ENCODE data around the gene GFY. TPM values are rescaled to one million over a fixed set of nuclear protein-coding genes. Genes with fewer than 3 reads are reported as not detected.
"Not testable (repeated sequence)": the region's sequence is repeated elsewhere in the genome, so short reads cannot be mapped to it uniquely, and the experiment has no call there.

GFY gene
- total RNA-seq, 4 donors from 2014 or later, result not detected

DNA sequence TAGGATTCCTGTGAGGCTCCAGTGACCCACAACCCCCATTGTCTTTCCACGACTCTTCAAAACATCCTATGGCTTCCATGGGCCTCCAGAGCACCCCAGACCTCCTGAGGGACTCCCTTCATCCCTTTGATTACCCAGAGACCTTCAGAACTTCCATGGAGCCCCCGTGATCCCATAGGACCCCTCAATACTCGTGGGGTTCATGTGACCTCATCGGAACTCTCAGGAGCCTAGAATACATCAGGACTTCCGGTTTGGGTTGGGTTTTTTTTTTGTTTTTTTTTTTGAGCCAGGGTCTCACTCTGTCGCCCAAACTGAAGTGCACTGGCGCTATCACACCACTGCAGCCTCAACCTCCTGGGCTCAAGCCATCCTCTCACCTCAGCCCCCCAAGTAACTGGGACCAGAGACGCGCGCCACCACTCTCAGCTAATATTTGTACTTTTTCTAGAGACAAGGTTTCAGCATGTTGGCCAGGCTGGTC lies 28.6 kb downstream of the GFY start:
- peak overlapping the region in 2 of 3 donors; percentile 11 to 55 for H3K4me3 ChIP-seq (replicated peaks in 1 of 3)
- H3K27ac ChIP-seq, result peak overlapping the region; percentile 82 to 97 (median 91)
- no peaks in the 10 kb centered on the region for H3K27me3 ChIP-seq
- peaks cover 5 to 13% of the 10 kb centered on the region in 2 donors for H3K4me1 ChIP-seq
- TF ChIP-seq POLR2A (IDR thresholded peaks at IDR 0.05), result no peak
- TF ChIP-seq, protein P1, sequence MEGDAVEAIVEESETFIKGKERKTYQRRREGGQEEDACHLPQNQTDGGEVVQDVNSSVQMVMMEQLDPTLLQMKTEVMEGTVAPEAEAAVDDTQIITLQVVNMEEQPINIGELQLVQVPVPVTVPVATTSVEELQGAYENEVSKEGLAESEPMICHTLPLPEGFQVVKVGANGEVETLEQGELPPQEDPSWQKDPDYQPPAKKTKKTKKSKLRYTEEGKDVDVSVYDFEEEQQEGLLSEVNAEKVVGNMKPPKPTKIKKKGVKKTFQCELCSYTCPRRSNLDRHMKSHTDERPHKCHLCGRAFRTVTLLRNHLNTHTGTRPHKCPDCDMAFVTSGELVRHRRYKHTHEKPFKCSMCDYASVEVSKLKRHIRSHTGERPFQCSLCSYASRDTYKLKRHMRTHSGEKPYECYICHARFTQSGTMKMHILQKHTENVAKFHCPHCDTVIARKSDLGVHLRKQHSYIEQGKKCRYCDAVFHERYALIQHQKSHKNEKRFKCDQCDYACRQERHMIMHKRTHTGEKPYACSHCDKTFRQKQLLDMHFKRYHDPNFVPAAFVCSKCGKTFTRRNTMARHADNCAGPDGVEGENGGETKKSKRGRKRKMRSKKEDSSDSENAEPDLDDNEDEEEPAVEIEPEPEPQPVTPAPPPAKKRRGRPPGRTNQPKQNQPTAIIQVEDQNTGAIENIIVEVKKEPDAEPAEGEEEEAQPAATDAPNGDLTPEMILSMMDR (IDR thresholded peaks at IDR 0.05), result no peak
- peaks cover 0 to 5% of the 10 kb centered on the region in 2 donors for H3K36me3 ChIP-seq
- no peak for DNase-seq
- H3K9me3 ChIP-seq, result no peaks in the 10 kb centered on the region
- intact Hi-C loops (cut with DNase I), result no loop called here
- WGBS, 2 donors, result 44 to 46% methylated on average over 10 of the region's 10 CpGs

DNA sequence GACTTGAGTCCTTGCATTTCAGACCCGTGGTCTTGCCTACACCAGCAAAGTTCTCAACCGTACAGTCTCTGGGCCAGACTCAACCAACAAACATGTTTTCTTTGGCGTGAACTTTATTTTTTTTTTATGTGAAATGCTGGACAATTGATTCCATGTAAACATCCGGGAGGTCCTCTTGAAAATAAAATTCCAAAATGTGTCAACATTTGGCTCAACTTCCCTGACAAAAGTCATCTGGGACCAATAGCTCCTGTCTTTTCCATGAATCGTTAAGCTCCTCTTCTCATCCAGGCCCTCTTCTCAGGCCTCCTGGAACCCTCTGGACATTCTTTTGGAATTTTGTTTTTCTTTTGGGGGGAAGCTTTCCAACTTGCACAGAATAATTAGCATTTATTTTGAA lies 30.6 kb downstream of the GFY start:
- Histone ChIP-seq H3K4me3 (replicated peaks in 1 of 3) (no peak overlapping the region), H3K9me3 (no peaks in the 10 kb centered on the region), H3K4me1 (peaks cover under 1 to 8% of the 10 kb centered on the region in 2 donors), H3K36me3 (peaks cover 0 to 3% of the 10 kb centered on the region in 2 donors), H3K27ac (peak overlapping the region in 2 of 3 donors; percentile 10 to 38), H3K27me3 (no peaks in the 10 kb centered on the region)
- no peak for DNase-seq
- 66 to 72% methylated on average over 5 of the region's 5 CpGs for WGBS, 2 donors
- intact Hi-C loops (cut with DNase I), result no loop called here
- no peak for TF ChIP-seq POLR2A (IDR thresholded peaks at IDR 0.05)
- TF ChIP-seq, protein P1 (IDR thresholded peaks at IDR 0.05), result no peak

DNA sequence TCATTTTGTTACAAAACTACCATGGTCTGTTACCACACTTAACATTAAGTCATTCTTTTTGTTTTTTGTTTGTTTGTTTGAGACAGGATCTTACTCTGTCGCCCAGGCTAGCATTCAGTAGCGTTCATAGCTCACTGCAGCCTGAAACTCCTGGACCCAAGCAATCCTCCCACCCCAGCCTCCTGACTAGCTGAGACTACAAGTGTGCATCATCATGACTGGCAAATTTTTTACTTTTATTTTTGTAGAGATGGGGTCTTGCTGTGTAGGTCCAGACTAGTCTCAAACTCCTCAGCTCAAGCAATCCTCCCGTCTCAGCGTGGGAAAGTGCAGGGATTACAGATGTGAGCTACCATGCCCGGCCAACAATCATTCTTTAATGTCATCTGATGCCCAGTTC lies 31.1 kb downstream of the GFY start:
- H3K4me3 ChIP-seq (replicated peaks in 1 of 3), result no peak overlapping the region
- no peak for DNase-seq
- H3K36me3 ChIP-seq, result peaks cover 0 to 3% of the 10 kb centered on the region in 2 donors
- peak overlapping the region in 2 of 3 donors; percentile 10 to 48 for H3K27ac ChIP-seq
- no peaks in the 10 kb centered on the region for H3K9me3 ChIP-seq
- intact Hi-C loops (cut with DNase I), result no loop called here
- WGBS, 2 donors, result 79 to 81% methylated on average over 5 of the region's 5 CpGs
- TF ChIP-seq, protein P1 (IDR thresholded peaks at IDR 0.05), result no peak
- no peak for TF ChIP-seq POLR2A (IDR thresholded peaks at IDR 0.05)
- H3K27me3 ChIP-seq, result no peaks in the 10 kb centered on the region
- peaks cover 0 to 7% of the 10 kb centered on the region in 2 donors for H3K4me1 ChIP-seq

DNA sequence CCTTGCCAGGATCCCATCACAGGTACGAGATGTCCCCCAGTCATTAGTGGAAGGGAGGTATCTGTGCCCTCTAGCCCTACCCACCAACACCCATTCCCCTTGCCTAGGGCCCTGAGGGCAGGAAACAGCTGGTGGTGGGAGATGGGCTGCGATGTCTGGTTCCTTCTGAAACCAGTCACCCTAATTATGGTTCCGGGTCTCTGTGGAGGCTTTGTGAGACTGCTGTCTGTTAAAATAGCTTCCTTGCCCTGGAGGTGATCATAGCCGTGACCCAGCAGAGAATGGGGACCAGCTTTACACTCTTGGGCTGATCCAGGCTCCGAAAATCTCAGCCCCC lies 33.3 kb downstream of the GFY start:
- 90 to 93% methylated on average over 5 of the region's 5 CpGs for WGBS, 2 donors
- no peak overlapping the region for H3K4me3 ChIP-seq (replicated peaks in 1 of 3)
- intact Hi-C loops (cut with DNase I), result no loop called here
- H3K27ac ChIP-seq, result peak overlapping the region in 1 of 3 donors; percentile 52
- H3K4me1 ChIP-seq, result peaks cover 0 to 7% of the 10 kb centered on the region in 2 donors
- no peaks in the 10 kb centered on the region for H3K27me3 ChIP-seq
- TF ChIP-seq, protein P1 (IDR thresholded peaks at IDR 0.05), result no peak
- no peak for TF ChIP-seq POLR2A (IDR thresholded peaks at IDR 0.05)
- peaks cover 0 to 3% of the 10 kb centered on the region in 2 donors for H3K36me3 ChIP-seq
- H3K9me3 ChIP-seq, result no peaks in the 10 kb centered on the region
- DNase-seq, result no peak

DNA sequence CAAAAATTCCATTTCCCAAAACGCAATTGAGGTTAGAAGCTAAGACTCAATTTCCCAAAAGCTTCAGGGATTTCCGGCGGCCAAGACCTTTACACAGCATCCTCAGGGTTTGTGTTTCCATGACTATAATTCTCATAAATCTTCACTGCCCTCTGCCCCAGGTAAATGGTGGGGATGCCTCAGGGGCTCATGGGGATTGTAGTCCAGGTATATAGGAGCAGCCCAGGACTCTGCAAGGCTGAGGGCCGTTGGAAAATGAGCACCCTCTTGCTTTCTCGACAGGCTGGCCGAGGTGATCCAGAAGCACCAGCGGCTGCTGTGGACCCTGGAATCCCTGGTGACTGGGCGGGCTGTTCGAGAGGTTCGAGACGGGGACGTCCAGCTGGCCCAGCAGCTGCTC lies 34.2 kb downstream of the GFY start:
- H3K36me3 ChIP-seq, result peaks cover 0 to 7% of the 10 kb centered on the region in 2 donors
- no peaks in the 10 kb centered on the region for H3K27me3 ChIP-seq
- no peak for DNase-seq
- H3K9me3 ChIP-seq, result no peaks in the 10 kb centered on the region
- intact Hi-C loops (cut with DNase I), result no loop called here
- H3K27ac ChIP-seq, result no peak overlapping the region
- peaks cover 0 to 2% of the 10 kb centered on the region in 2 donors for H3K4me1 ChIP-seq
- TF ChIP-seq, protein P1 (IDR thresholded peaks at IDR 0.05), result no peak
- no peak for TF ChIP-seq POLR2A (IDR thresholded peaks at IDR 0.05)
- WGBS, 2 donors, result 87 to 90% methylated on average over 7 to 12 of the region's 12 CpGs
- H3K4me3 ChIP-seq (replicated peaks in 1 of 3), result no peak overlapping the region

DNA sequence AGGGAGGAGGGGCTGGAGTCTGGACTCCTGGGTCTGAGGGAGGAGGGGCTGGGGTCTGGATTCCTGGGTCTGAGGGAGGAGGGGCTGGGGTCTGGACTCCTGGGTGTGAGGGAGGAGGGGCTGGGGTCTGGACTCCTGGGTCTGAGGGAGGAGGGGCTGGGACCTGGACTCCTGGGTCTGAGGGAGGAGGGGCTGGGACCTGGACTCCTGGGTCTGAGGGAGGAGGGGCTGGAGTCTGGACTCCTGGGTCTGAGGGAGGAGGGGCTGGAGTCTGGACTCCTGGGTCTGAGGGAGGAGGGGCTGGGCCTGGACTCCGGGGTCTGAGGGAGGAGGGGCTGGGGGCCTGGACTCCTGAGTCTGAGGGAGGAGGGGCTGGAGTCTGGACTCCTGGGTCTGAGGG lies 35.9 kb downstream of the GFY start:
- H3K27me3 ChIP-seq; H3K4me3 ChIP-seq (replicated peaks in 1 of 3); intact Hi-C loops (cut with DNase I); DNase-seq; H3K27ac ChIP-seq; H3K4me1 ChIP-seq; H3K9me3 ChIP-seq: not testable (repeated sequence)
- H3K36me3 ChIP-seq, result peaks cover 0 to 12% of the 10 kb centered on the region in 2 donors
- WGBS, 2 donors, result no CpG with 5 or more reads among the region's 1 CpG
